Measurements from ENCODE around the gene CXorf51A.
"Not testable (repeated sequence)": the region's sequence is repeated elsewhere in the genome, so short reads cannot be mapped to it uniquely, and the experiment has no call there.

CXorf51A gene

GRCh38 chrX:146814644-146815043 is at the start of gene CXorf51A:
TSS of gene CXorf51A (minus strand) at chrX:146814744. CDS start at chrX:146814723, 21 bp downstream.
- not testable (repeated sequence) for DNase-seq

DNA sequence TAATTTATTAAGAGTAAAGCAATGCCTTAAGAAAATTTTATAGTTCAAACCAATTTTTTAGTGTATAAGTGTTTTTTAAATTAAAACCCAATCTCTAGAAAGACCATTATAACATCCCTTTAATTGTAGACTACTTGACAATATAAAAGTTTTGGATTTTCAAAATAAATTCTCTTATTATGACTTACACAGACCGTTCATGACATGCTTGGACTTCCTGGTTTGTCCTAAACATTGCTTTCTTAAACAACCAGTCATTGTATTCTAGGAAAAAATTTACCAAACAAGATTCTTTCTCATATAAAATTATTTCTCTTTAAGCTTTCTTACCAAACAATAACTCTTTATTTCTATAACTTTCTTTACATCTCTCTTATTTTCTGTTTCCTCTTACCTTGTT is 49.0 kb upstream of the CXorf51A start:
- no peak for DNase-seq

- no peak for DNase-seq
These were observed 39.7 kb upstream of the CXorf51A start for GRCh38 chrX:146854281-146854680.

DNA sequence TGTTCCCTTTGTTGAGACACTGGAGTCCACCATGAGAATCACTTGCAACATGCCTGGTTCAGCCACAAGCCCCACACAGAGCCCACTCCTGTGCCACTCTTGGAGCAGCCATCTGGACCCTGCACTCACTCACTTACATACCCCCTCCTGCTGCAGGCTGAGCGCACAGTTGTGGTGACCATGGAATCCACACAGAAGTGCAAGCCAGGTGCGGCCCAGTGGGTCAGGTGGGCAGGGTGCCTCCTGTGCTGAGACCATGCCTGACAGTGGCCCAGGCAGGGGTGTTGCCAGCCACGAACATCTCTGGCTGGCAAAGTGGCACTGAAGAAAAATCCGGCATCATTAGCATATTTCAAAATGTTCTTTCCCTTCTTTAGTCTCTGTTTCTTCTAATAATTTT is 17.4 kb upstream of the CXorf51A start:
- no peak for DNase-seq

DNA sequence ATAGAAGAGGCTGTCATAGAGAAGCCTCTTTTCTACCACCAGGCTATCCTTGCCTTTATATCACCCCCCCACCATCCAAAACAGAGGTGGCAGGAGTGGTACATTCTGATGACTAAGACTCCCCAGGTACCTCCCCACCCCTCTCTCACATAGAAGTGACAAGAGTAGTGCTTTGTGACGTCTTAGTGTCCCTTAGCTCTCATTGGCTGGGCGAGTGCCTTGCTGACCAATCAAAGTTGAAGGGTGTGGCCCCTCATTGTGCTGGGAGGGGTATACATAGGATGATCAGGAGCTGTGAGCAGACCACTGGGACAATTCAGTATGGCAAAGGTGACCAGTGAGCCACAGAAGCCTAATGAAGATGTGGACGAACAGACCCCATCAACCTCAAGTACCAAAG is 5.1 kb downstream of the CXorf51A start, which contains the start of gene CXorf51B:
Gene CXorf51B, plus strand, starts transcription at position 301 of the 400 bp plus-strand sequence. Its CDS starts 21 bp downstream, at position 322.
- not testable (repeated sequence) for DNase-seq
